SK-N-SH (cell line): ENCODE data around the gene CRISPLD2. TPM values are rescaled to one million over a fixed set of nuclear protein-coding genes. Genes with fewer than 3 reads are reported as not detected.

ENCODE experiments used
- CTCF ChIA-PET: fragments of 300-600, 350-600 bp; formaldehyde crosslinking; extraction: SDS; loops from one replicate; lab custom pipeline; 2021; lab: Yijun Ruan, JAX
- POLR2A ChIA-PET: fragments of 350-600 bp; sonication (Branson Sonifier 250); formaldehyde crosslinking; extraction: SDS; loops from one replicate; lab custom pipeline; 2020; ENCODE audit warnings: antibody characterized with exemption, inconsistent platforms; lab: Yijun Ruan, JAX
- DNase-seq: peaks from one replicate; pipeline ENCODE4 v3.0.0; 2012
- H2AFZ ChIP-seq: fragments of 200-600 bp; sonication (generic); 2 replicates; pipeline ENCODE4 v1.8.1; 2016; ENCODE audit warnings: antibody characterized with exemption, mild to moderate bottlenecking, low read depth
- H3F3A ChIP-seq: fragments of 200-600 bp; sonication (generic); replicated peaks from 2 replicates; pipeline ENCODE3; 2016; ENCODE audit warnings: antibody characterized with exemption, mild to moderate bottlenecking; ENCODE audit not compliant: insufficient read depth
- H3K27ac ChIP-seq, 2 experiments: fragments of 200-500 bp in 1 of 2; fragments of 200-600 bp in 1 of 2; sonication (Bioruptor generic) in 1 of 2; sonication (generic), shearing (Covaris generic) in 1 of 2; 2 replicates each; pipeline versions ENCODE4 v1.5.1 to v1.6.1; 2014 to 2016; ENCODE audit warnings: low read depth in 2 of 2, inconsistent platforms in 1 of 2, low read length in 1 of 2, mild to moderate bottlenecking in 1 of 2, mixed read lengths in 1 of 2
- H3K27me3 ChIP-seq: fragments of 200-600 bp; sonication (generic), shearing (Covaris generic); 2 replicates; pipeline ENCODE4 v1.6.1; 2016; ENCODE audit warnings: mixed run types; ENCODE audit not compliant: insufficient read depth
- H3K36me3 ChIP-seq, 2 experiments: fragments of 200-500 bp in 1 of 2; fragments of 200-600 bp in 1 of 2; sonication (Bioruptor generic) in 1 of 2; sonication (generic) in 1 of 2; replicated peaks in 1 of 2; 2 replicates each; pipeline versions ENCODE3 to v1.5.1; 2014 to 2016; ENCODE audit warnings: low read length in 1 of 2, mild to moderate bottlenecking in 1 of 2; ENCODE audit not compliant: insufficient read depth in 2 of 2, control insufficient read depth in 1 of 2
- H3K4me1 ChIP-seq, 2 experiments: fragments of 200-500 bp in 1 of 2; fragments of 200-600 bp in 1 of 2; sonication (Bioruptor generic) in 1 of 2; sonication (generic), shearing (Covaris generic) in 1 of 2; 2 replicates each; pipeline versions ENCODE4 v1.5.1 to v1.6.1; 2014 to 2016; ENCODE audit warnings: low read depth in 1 of 2, low read length in 1 of 2, mixed run types in 1 of 2; ENCODE audit not compliant: insufficient read depth in 2 of 2, control insufficient read depth in 1 of 2
- H3K4me2 ChIP-seq: fragments of 200-600 bp; sonication (generic), shearing (Covaris generic); 2 replicates; pipeline ENCODE4 v1.6.1; 2017; ENCODE audit warnings: mixed run types
- H3K4me3 ChIP-seq, 2 experiments: fragments of 200-500 bp in 1 of 2; fragments of 200-600 bp in 1 of 2; sonication (Bioruptor generic) in 1 of 2; sonication (generic), shearing (Covaris generic) in 1 of 2; 2 replicates each; pipeline versions ENCODE4 v1.5.1 to v1.8.1; 2014 to 2016; ENCODE audit warnings: low read depth in 2 of 2, inconsistent platforms in 1 of 2, low read length in 1 of 2, mild to moderate bottlenecking in 1 of 2, mixed read lengths in 1 of 2, moderate library complexity in 1 of 2
- H3K79me2 ChIP-seq: fragments of 200-600 bp; sonication (generic); 2 replicates; pipeline ENCODE4 v1.8.1; 2017; ENCODE audit warnings: mild to moderate bottlenecking; ENCODE audit not compliant: insufficient read depth
- H3K9ac ChIP-seq: fragments of 200-600 bp; sonication (generic); 2 replicates; pipeline ENCODE4 v1.6.1; 2017; ENCODE audit warnings: mixed run types
- H3K9me2 ChIP-seq: fragments of 200-600 bp; sonication (generic); 2 replicates; pipeline ENCODE4 v1.6.1; 2017; ENCODE audit warnings: mixed run types
- H3K9me3 ChIP-seq: fragments of 200-600 bp; sonication (generic); 2 replicates; pipeline ENCODE4 v1.6.1; 2017; ENCODE audit warnings: mixed run types, mild to moderate bottlenecking, moderate library complexity
- H4K20me1 ChIP-seq: fragments of 200-600 bp; sonication (generic); 2 replicates; pipeline ENCODE4 v1.6.1; 2017; ENCODE audit warnings: mild to moderate bottlenecking, mixed run types; ENCODE audit not compliant: insufficient read depth
- EP300 ChIP-seq, 2 experiments: IDR thresholded peaks; 2 replicates each; pipeline versions ENCODE4 v1.4.0 to v1.6.1; 2012; ENCODE audit warnings: borderline replicate concordance in 1 of 2, low read depth in 1 of 2, low read length in 1 of 2
- GABPA ChIP-seq: IDR thresholded peaks from 2 replicates; pipeline ENCODE4 v1.4.0; 2012; ENCODE audit warnings: low read depth, mild to moderate bottlenecking
- JUND ChIP-seq: IDR thresholded peaks from 2 replicates; pipeline ENCODE4 v1.4.0; 2012
- MEF2A ChIP-seq: IDR thresholded peaks from 2 replicates; pipeline ENCODE4 v1.4.0; 2012; ENCODE audit warnings: low read depth, borderline replicate concordance
- PBX3 ChIP-seq: IDR thresholded peaks from 2 replicates; pipeline ENCODE4; 2012
- POLR2AphosphoS5 ChIP-seq: IDR thresholded peaks from 2 replicates; pipeline ENCODE4 v1.6.1; 2012; ENCODE audit warnings: low read depth, low read length
- RAD21 ChIP-seq: IDR thresholded peaks from 2 replicates; pipeline ENCODE4 v1.6.1; 2012; ENCODE audit warnings: mild to moderate bottlenecking, low read length
- RCOR1 ChIP-seq: fragments of 150-350 bp; IDR thresholded peaks from 2 replicates; pipeline ENCODE4 v1.6.1; 2017; ENCODE audit warnings: antibody characterized with exemption, low read length
- RFX5 ChIP-seq: IDR thresholded peaks from 2 replicates; pipeline ENCODE4 v1.6.1; 2012; ENCODE audit warnings: mild to moderate bottlenecking, improper control_type of control experiment, low read length
- RXRA ChIP-seq: IDR thresholded peaks from 2 replicates; pipeline ENCODE4 v1.4.0; 2012; ENCODE audit warnings: low read depth, mild to moderate bottlenecking, borderline replicate concordance
- SIN3A ChIP-seq: IDR thresholded peaks from 2 replicates; pipeline ENCODE4 v1.6.1; 2012; ENCODE audit warnings: low read depth, mild to moderate bottlenecking, low read length, moderate library complexity, borderline replicate concordance
- TAF1 ChIP-seq: IDR thresholded peaks from 2 replicates; pipeline ENCODE4 v1.6.1; 2012; ENCODE audit warnings: low read depth, mild to moderate bottlenecking, low read length, moderate library complexity, borderline replicate concordance
- TCF12 ChIP-seq: IDR thresholded peaks from 2 replicates; pipeline ENCODE4 v1.4.0; 2012
- TEAD4 ChIP-seq: IDR thresholded peaks from 2 replicates; pipeline ENCODE4 v1.4.0; 2012; ENCODE audit warnings: mild to moderate bottlenecking, borderline replicate concordance; ENCODE audit not compliant: insufficient read depth
- YY1 ChIP-seq: IDR thresholded peaks from 2 replicates; pipeline ENCODE4 v1.4.0; 2012; ENCODE audit warnings: low read depth, mild to moderate bottlenecking
- ZBTB33 ChIP-seq: IDR thresholded peaks from 2 replicates; pipeline ENCODE4 v1.4.0; 2012; ENCODE audit warnings: low read depth, borderline replicate concordance
- WGBS: methylation state at CpG from one replicate; pipeline ENCODE4 v1.1.6; 2017; ENCODE audit warnings: low lambda C conversion rate; 5-methylcytosine and 5-hydroxymethylcytosine counted together
- polyA plus RNA-seq, 3 experiments: library from polyadenylated mRNA; depleted of rRNA; stranded (reverse); fragments of >200 nt; gene quantifications; 2 replicates each; pipeline ENCODE4 v1.2.3, GENCODE V29; 2012
- TF ChIP-seq, protein P1 (sequence below): IDR thresholded peaks from 2 replicates; pipeline ENCODE4 v1.6.1; 2012; ENCODE audit warnings: mild to moderate bottlenecking, low read depth, low read length, moderate library complexity

The CRISPLD2 gene
- polyA plus RNA-seq, 1 of the 3 experiments (the other 2 are of a cell fraction): 6.3 TPM

GRCh38 chr16:84815462-84815861 is 4.3 kb upstream of the CRISPLD2 start (continued):
- TF ChIP-seq EP300 (IDR thresholded peaks at IDR 0.05; ENCODE audit: borderline replicate concordance in 1 of 2, low read depth in 1 of 2, low read length in 1 of 2) (no peak), SIN3A (no peak), MEF2A (no peak), RFX5 (no peak)

DNA sequence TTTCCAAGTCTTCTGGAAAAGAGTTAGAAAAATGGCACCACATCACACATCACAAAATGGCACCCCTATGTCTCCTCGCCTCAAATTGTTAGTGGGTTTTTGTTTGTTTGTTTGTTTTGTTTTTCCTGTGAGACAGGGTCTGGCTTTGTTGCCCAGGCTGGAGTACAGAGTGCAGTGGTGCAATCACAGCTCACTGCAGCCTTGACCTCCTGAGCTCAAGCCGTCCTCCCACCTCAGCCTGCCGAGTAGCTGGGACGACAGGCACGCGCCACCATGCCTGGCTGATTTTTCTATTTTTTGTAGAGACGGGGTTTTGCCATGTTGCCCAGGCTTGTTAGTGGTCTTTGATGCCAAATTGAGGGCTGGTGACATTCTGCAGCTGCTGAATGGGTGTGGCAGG is 3.8 kb upstream of the CRISPLD2 start:
- H2AFZ ChIP-seq: no peak overlapping the region
- H3K9me2 ChIP-seq: no peaks in the 10 kb centered on the region
- H3K79me2 ChIP-seq: no peaks in the 10 kb centered on the region
- H3K27me3 ChIP-seq: no peaks in the 10 kb centered on the region; the same call in 1 of the 2 replicates
- H3K4me3 ChIP-seq: no peak overlapping the region
- H3K36me3 ChIP-seq: no peaks in the 10 kb centered on the region
- TF ChIP-seq GABPA (no peak), RAD21 (no peak), TEAD4 (no peak), YY1 (no peak), SIN3A (no peak), TCF12 (no peak), ZBTB33 (no peak), TAF1 (no peak), RXRA (no peak), JUND (no peak), PBX3 (no peak), POLR2AphosphoS5 (no peak), RCOR1 (no peak)
- TF ChIP-seq, protein P1, sequence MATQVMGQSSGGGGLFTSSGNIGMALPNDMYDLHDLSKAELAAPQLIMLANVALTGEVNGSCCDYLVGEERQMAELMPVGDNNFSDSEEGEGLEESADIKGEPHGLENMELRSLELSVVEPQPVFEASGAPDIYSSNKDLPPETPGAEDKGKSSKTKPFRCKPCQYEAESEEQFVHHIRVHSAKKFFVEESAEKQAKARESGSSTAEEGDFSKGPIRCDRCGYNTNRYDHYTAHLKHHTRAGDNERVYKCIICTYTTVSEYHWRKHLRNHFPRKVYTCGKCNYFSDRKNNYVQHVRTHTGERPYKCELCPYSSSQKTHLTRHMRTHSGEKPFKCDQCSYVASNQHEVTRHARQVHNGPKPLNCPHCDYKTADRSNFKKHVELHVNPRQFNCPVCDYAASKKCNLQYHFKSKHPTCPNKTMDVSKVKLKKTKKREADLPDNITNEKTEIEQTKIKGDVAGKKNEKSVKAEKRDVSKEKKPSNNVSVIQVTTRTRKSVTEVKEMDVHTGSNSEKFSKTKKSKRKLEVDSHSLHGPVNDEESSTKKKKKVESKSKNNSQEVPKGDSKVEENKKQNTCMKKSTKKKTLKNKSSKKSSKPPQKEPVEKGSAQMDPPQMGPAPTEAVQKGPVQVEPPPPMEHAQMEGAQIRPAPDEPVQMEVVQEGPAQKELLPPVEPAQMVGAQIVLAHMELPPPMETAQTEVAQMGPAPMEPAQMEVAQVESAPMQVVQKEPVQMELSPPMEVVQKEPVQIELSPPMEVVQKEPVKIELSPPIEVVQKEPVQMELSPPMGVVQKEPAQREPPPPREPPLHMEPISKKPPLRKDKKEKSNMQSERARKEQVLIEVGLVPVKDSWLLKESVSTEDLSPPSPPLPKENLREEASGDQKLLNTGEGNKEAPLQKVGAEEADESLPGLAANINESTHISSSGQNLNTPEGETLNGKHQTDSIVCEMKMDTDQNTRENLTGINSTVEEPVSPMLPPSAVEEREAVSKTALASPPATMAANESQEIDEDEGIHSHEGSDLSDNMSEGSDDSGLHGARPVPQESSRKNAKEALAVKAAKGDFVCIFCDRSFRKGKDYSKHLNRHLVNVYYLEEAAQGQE: no peak
- DNase-seq: no peak
- WGBS: 89% methylated on average over 7 of the region's 7 CpGs
- H3K27ac ChIP-seq: no peak overlapping the region
- peaks cover 5% of the 10 kb centered on the region for H3F3A ChIP-seq
- no peaks in the 10 kb centered on the region for H3K9me3 ChIP-seq
- H3K9ac ChIP-seq: no peak overlapping the region
- peaks cover 0 to 10% of the 10 kb centered on the region in 2 experiments; a peak in 2 of 4 replicates for H3K4me1 ChIP-seq
- ChIA-PET POLR2A (no interaction called here), CTCF (interaction anchor here (1.0 to 2.0 kb wide), 4 partner anchors 10 to 147 kb away, joined by 3 to 5 read pairs (median 3); no protein-coding TSS in a partner anchor)
- H4K20me1 ChIP-seq: no peaks in the 10 kb centered on the region
- H3K4me2 ChIP-seq: no peak overlapping the region
